Ovary (tissue), 3 donors: ENCODE data around the gene IFT80.

ENCODE experiments used
- EP300 ChIP-seq: sonication (generic); formaldehyde crosslinking; IDR thresholded peaks from one replicate; pipeline ENCODE4 v1.6.1; 2017; ENCODE audit warnings: antibody characterized with exemption
- POLR2A ChIP-seq: fragments of 450-650 bp; IDR thresholded peaks from one replicate; pipeline ENCODE4 v1.6.1; 2017; ENCODE audit warnings: antibody characterized with exemption, mild to moderate bottlenecking, moderate library complexity
- TF ChIP-seq, protein P1 (sequence below), 3 donors: fragments of 450-650 bp in 2 of 3; fragments of 200-600 bp in 1 of 3; IDR thresholded peaks; one replicate each; pipeline versions ENCODE4 v1.5.1 to v1.8.0; 2016 to 2022; ENCODE audit warnings: antibody characterized with exemption in 3 of 3, mild to moderate bottlenecking in 1 of 3
- donor health status: DM: no; HTN: no; CAD: no.

DNA sequence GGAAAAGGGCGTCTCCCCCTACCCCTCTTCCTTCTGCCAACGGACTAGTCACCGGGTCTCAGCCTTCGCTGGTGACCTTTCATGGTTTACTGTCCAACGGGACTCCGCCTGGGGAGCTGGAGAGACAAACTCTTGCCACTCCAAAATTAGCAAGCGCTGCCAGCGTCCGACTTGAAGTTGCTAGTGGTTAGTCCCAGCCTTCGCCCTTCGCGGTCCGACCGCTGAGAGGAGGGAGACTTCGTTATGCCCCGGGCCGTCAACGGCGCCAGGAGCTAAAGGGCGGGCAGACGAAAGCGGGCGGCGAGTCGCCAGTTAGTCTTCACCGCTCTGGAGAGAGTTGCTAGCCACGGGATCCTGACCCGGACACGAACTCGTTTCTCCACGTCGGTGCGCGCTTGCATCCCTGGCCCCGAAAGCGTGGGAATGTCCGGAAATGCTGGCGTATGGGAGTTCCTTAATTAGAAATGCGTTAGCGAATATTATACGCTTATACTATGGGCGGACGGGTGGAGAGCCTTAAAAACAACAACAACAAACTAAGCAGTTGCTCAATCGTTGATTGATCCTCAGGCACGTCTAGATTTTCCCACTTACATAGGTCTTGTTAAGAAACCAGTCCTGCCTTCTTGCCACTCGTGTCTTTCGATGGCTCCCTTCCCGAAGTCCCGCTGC is 1.1 kb upstream of the IFT80 start:
- TF ChIP-seq, protein P1, sequence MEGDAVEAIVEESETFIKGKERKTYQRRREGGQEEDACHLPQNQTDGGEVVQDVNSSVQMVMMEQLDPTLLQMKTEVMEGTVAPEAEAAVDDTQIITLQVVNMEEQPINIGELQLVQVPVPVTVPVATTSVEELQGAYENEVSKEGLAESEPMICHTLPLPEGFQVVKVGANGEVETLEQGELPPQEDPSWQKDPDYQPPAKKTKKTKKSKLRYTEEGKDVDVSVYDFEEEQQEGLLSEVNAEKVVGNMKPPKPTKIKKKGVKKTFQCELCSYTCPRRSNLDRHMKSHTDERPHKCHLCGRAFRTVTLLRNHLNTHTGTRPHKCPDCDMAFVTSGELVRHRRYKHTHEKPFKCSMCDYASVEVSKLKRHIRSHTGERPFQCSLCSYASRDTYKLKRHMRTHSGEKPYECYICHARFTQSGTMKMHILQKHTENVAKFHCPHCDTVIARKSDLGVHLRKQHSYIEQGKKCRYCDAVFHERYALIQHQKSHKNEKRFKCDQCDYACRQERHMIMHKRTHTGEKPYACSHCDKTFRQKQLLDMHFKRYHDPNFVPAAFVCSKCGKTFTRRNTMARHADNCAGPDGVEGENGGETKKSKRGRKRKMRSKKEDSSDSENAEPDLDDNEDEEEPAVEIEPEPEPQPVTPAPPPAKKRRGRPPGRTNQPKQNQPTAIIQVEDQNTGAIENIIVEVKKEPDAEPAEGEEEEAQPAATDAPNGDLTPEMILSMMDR (IDR thresholded peaks at IDR 0.05) = no peak
- no peak for TF ChIP-seq POLR2A
- no peak for TF ChIP-seq EP300
